H1 (cell line): Measurements from ENCODE around the gene ZBTB34. TPM values are rescaled to one million over a fixed set of nuclear protein-coding genes. Genes with fewer than 3 reads are reported as not detected.

ENCODE experiments used
- RXRA ChIP-seq: IDR thresholded peaks from 2 replicates; pipeline ENCODE4 v1.6.1; 2011; ENCODE audit warnings: low read depth, mild to moderate bottlenecking, low read length, moderate library complexity; ENCODE audit not compliant: insufficient read depth
- polyA plus RNA-seq, 7 experiments: library from polyadenylated mRNA; depleted of rRNA in 3 of 7; stranded (reverse) in 5 of 7; unstranded in 2 of 7; fragments of >200 nt in 5 of 7; fragments of 200-250 nt in 2 of 7; gene quantifications; 1 replicate in 5 of 7; 2 replicates in 1 of 7; 4 replicates in 1 of 7; pipeline versions ENCODE4 v1.2.1 to v1.2.3, GENCODE V29; 2011 to 2013; ENCODE audit warnings: missing spikeins in 2 of 7, mixed read lengths in 2 of 7
- total RNA-seq: library from RNA; stranded (reverse); fragmentation: NEBNext Ultra II Directional; extraction: Animal tissue kit (Norgen Biotek cat#: 25700); gene quantifications from 2 replicates; pipeline ENCODE4 v1.2.1, GENCODE V29; 2021
- TF ChIP-seq, protein P1 (sequence below): IDR thresholded peaks from 2 replicates; pipeline ENCODE4 v1.6.1; 2011; ENCODE audit warnings: low read depth, mild to moderate bottlenecking, low read length; ENCODE audit not compliant: insufficient read depth

The ZBTB34 gene
- total and polyA plus RNA-seq, 2 of the 8 experiments (the other 6 are each of a cell fraction or from before 2014, with no cell fraction given) = 8.2 to 15.9 TPM

DNA sequence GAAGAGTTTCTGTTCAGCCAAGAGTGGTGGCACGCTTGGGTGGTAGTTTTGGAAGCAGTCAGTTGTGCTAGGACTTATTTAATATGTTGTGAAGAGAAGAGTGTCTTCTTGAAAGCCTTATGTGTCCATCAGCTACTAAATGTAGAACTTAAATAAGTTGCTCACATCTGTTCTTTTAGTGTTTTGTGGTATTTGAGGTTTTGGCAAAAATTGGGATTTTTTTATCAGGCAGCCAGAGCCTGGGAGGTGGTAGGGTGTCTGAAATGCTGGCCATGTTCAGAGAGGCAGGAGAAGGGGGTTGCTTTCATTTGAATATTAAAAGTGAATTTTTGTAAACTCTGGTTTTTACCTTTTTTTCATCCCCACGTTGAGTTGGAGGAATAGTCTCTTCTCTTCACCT is 24.2 kb upstream of the ZBTB34 start (continued):
- no peak for TF ChIP-seq RXRA
- TF ChIP-seq, protein P1, sequence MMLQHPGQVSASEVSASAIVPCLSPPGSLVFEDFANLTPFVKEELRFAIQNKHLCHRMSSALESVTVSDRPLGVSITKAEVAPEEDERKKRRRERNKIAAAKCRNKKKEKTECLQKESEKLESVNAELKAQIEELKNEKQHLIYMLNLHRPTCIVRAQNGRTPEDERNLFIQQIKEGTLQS = no peak
- TF ChIP-seq, all 59 proteins: peak for 0
